Cardiac muscle cell (in vitro differentiated cells and primary cell): ENCODE results near the gene ZNF559. TPM values are rescaled to one million over a fixed set of nuclear protein-coding genes. Genes with fewer than 3 reads are reported as not detected.

Experiments used
- DNase-seq, 2 donors: peaks; one replicate each; pipeline versions ENCODE4 v3.0.0 to v3.0.0-alpha.2; 2010 to 2017; ENCODE audit warnings: low read depth in 1 of 2, low spot score in 1 of 2
- H3K27ac ChIP-seq: fragments of 200-600 bp; sonication (generic); 2 replicates; pipeline ENCODE4 v1.5.1; 2016
- H3K27me3 ChIP-seq: fragments of 200-600 bp; sonication (generic); 2 replicates; pipeline ENCODE4 v1.6.0; 2016; ENCODE audit warnings: control low read depth
- H3K36me3 ChIP-seq: fragments of 200-600 bp; sonication (generic); 2 replicates; pipeline ENCODE4 v1.5.1; 2016; ENCODE audit warnings: control low read depth
- H3K4me1 ChIP-seq: fragments of 200-600 bp; sonication (generic); 2 replicates; pipeline ENCODE4 v1.8.1; 2017; ENCODE audit warnings: low read depth, mild to moderate bottlenecking, mixed run types
- H3K4me3 ChIP-seq: fragments of 200-600 bp; sonication (generic); 2 replicates; pipeline ENCODE4 v1.5.1; 2016; ENCODE audit warnings: mild to moderate bottlenecking
- H3K9me3 ChIP-seq: fragments of 200-600 bp; sonication (generic); 2 replicates; pipeline ENCODE4 v1.5.1; 2017; ENCODE audit warnings: low read depth, mild to moderate bottlenecking, control low read depth
- polyA plus RNA-seq: library from polyadenylated mRNA; unstranded; fragments of >200 nt; fragmentation: Nextera tagmentation; extraction: Ambion mirVana; gene quantifications from 2 replicates; pipeline ENCODE4 v1.2.1, GENCODE V29; 2016
- total RNA-seq: library from RNA; depleted of rRNA; stranded (reverse); fragments of >200 nt; gene quantifications from 2 replicates; pipeline ENCODE4 v1.2.3, GENCODE V29; 2016
- TF ChIP-seq, protein P1 (sequence below): IDR thresholded peaks from 2 replicates; pipeline ENCODE4 v1.5.1; 2012; ENCODE audit warnings: low read depth, mild to moderate bottlenecking, low read length

ZNF559 gene
- total and polyA plus RNA-seq, 2 experiments from 2014 or later = 3.1 to 7.4 TPM

DNA sequence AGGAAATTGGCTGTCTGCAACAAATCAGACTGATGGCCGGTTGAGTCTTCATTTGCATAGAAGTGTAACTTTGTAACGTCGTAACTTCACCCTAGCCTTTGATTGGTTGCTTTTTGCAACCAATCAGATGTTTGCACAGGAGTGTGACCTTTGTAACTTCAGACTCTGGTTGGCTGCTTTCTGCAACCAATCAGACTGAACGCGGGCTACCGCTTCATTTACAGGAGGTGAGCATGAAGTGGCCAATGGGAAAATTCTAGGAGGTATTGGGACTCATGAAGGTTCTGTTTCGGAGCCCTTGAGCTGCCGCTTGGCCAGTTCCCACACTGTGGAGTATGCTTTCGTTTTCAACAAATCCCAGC is 441 bp upstream of the ZNF559 start:
- Histone ChIP-seq H3K27ac (peak overlapping the region; percentile 89), H3K9me3 (no peaks in the 10 kb centered on the region), H3K4me3 (peak overlapping the region; percentile 58), H3K36me3 (no peaks in the 10 kb centered on the region), H3K27me3 (no peaks in the 10 kb centered on the region), H3K4me1 (no peaks in the 10 kb centered on the region)
- TF ChIP-seq, protein P1, sequence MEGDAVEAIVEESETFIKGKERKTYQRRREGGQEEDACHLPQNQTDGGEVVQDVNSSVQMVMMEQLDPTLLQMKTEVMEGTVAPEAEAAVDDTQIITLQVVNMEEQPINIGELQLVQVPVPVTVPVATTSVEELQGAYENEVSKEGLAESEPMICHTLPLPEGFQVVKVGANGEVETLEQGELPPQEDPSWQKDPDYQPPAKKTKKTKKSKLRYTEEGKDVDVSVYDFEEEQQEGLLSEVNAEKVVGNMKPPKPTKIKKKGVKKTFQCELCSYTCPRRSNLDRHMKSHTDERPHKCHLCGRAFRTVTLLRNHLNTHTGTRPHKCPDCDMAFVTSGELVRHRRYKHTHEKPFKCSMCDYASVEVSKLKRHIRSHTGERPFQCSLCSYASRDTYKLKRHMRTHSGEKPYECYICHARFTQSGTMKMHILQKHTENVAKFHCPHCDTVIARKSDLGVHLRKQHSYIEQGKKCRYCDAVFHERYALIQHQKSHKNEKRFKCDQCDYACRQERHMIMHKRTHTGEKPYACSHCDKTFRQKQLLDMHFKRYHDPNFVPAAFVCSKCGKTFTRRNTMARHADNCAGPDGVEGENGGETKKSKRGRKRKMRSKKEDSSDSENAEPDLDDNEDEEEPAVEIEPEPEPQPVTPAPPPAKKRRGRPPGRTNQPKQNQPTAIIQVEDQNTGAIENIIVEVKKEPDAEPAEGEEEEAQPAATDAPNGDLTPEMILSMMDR = no peak
- peak; percentile 48 to 91 for DNase-seq

- no peaks in the 10 kb centered on the region for H3K27me3 ChIP-seq
- no peaks in the 10 kb centered on the region for H3K9me3 ChIP-seq
- TF ChIP-seq, protein P1 = no peak
- DNase-seq = no peak
- peak overlapping the region; percentile 58 for H3K4me3 ChIP-seq
- peak overlapping the region; percentile 89 for H3K27ac ChIP-seq
- H3K4me1 ChIP-seq = no peaks in the 10 kb centered on the region
- no peaks in the 10 kb centered on the region for H3K36me3 ChIP-seq
Observed at GRCh38 chr19:9324584-9324962, 594 bp downstream of the ZNF559 start.

DNA sequence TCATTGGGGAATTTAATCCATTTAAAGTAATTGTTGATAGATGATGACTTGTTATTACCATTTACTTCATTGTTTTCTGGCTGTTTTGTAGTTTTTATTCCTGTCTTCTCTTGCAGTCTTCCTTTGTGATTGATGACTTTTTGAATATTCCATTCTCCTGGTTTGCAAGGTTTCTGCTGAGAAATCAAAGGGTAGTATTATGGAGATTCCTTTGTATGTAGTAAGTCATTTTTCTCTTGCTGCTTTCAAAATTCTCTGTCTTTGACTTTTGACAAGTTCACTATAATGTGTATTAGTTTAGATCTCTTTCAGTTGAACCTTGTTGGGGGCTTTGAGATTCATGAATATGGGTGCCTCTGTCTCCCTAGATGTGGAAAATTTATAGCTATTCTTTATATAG is 6.0 kb downstream of the ZNF559 start:
- H3K36me3 ChIP-seq = no peaks in the 10 kb centered on the region
- H3K4me3 ChIP-seq = no peak overlapping the region
- H3K9me3 ChIP-seq = peaks cover 6% of the 10 kb centered on the region
- H3K27me3 ChIP-seq = no peaks in the 10 kb centered on the region
- no peaks in the 10 kb centered on the region for H3K4me1 ChIP-seq
- TF ChIP-seq, protein P1 = no peak
- no peak overlapping the region for H3K27ac ChIP-seq
- DNase-seq = no peak

DNA sequence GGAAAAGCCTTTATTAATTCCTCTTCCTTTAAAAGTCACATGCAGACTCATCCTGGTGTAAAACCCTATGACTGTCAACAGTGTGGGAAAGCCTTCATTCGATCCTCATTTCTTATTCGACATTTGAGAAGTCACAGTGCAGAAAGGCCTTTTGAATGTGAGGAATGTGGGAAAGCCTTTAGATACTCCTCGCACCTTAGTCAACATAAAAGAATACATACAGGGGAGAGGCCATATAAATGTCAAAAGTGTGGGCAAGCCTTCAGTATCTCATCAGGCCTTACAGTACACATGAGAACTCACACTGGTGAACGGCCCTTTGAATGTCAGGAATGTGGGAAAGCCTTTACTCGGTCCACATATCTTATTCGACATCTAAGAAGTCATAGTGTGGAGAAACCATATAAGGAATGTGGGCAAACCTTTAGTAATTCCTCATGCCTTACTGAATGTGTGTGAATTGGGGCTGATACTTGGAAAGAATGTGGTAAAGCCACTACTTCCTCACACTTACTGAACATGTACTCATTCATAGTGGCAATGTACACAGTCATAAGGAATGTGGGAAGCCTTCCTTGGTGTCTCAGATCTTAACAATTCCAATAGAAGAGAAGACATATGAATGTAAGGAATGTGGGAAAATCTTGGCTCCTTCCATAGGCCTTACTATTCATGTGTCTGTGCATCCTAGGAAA is 18.8 kb downstream of the ZNF559 start:
- H3K36me3 ChIP-seq = peaks cover 2% of the 10 kb centered on the region
- H3K4me1 ChIP-seq = no peaks in the 10 kb centered on the region
- TF ChIP-seq, protein P1 = no peak
- peaks cover 16% of the 10 kb centered on the region for H3K9me3 ChIP-seq
- H3K27ac ChIP-seq = no peak overlapping the region
- H3K27me3 ChIP-seq = no peaks in the 10 kb centered on the region
- H3K4me3 ChIP-seq = no peak overlapping the region
- no peak for DNase-seq

DNA sequence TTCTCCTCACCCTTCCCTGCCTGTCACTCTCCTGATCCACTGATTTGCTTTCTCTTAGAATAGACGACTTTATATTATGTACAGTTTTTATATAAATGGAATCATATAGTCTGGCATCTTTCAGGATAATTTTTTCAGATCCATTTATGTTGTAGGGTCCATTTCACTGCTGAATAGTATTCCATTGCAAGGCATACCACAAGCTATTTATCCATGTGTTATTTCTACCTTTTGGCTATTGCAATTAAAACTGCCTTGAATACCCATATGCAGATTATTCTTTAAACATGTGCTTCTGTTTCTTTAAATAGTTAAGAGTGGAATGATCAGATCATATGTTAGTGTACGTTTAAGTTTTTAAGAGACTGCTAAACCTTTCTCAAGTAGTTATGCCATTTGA is 21.0 kb downstream of the ZNF559 start:
- no peaks in the 10 kb centered on the region for H3K27me3 ChIP-seq
- TF ChIP-seq, protein P1 = no peak
- no peak for DNase-seq
- no peaks in the 10 kb centered on the region for H3K4me1 ChIP-seq
- H3K36me3 ChIP-seq = peaks cover 2% of the 10 kb centered on the region
- no peak overlapping the region for H3K27ac ChIP-seq
- H3K4me3 ChIP-seq = no peak overlapping the region
- H3K9me3 ChIP-seq = peaks cover 13% of the 10 kb centered on the region
